IPS-18a (cell line): Measurements from ENCODE around the gene DOHH.

ENCODE experiments used
- H3K27ac ChIP-seq: one replicate; pipeline ENCODE4 v1.5.1; 2013; ENCODE audit warnings: low read length
- H3K27me3 ChIP-seq: one replicate; pipeline ENCODE4 v1.6.1; 2013; ENCODE audit warnings: mild to moderate bottlenecking, low read length; ENCODE audit not compliant: control insufficient read depth, insufficient read depth
- H3K36me3 ChIP-seq: one replicate; pipeline ENCODE4 v1.6.1; 2013; ENCODE audit warnings: low read depth, low read length; ENCODE audit not compliant: control insufficient read depth
- H3K4me1 ChIP-seq: one replicate; pipeline ENCODE4 v1.6.1; 2013; ENCODE audit warnings: low read depth, low read length; ENCODE audit not compliant: control insufficient read depth
- H3K4me3 ChIP-seq: one replicate; pipeline ENCODE4 v1.5.1; 2013; ENCODE audit warnings: low read length
- H3K9ac ChIP-seq: one replicate; pipeline ENCODE4 v1.6.1; 2013; ENCODE audit warnings: mild to moderate bottlenecking, low read length, moderate library complexity
- H3K9me3 ChIP-seq: one replicate; pipeline ENCODE4 v1.6.1; 2013; ENCODE audit warnings: low read depth, low read length; ENCODE audit not compliant: control insufficient read depth

DOHH gene

DNA sequence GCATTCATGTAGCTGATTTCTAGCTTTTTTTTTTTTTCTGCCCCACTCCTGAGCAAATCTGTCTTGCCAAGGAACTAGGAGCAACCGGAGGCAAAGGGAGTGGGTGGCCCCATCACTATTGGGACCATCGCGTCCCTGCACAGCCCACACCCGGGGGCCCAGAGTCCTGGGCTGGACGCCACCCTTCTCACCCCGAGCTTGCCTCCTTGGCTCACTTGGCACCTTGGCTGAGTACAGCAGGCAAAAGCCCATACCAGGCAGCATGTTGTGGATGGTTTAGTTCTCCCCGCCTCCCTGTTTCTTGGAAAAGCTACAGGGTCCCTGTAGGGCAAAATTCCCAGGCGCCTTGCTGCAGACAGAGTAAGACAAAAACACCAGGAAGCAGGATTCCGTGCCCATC, 33.8 kb downstream of the DOHH start:
- no peak overlapping the region for H3K9ac ChIP-seq
- H3K27ac ChIP-seq, result no peak overlapping the region
- H3K4me1 ChIP-seq, result no peaks in the 10 kb centered on the region
- H3K4me3 ChIP-seq, result no peak overlapping the region
- H3K27me3 ChIP-seq, result peaks cover 72% of the 10 kb centered on the region
- H3K9me3 ChIP-seq, result no peaks in the 10 kb centered on the region
- H3K36me3 ChIP-seq, result no peaks in the 10 kb centered on the region

GRCh38 chr19:3465552-3465951, 34.9 kb downstream of the DOHH start:
- no peaks in the 10 kb centered on the region for H3K9me3 ChIP-seq
- no peaks in the 10 kb centered on the region for H3K4me1 ChIP-seq
- no peak overlapping the region for H3K27ac ChIP-seq
- no peak overlapping the region for H3K9ac ChIP-seq
- peaks cover 76% of the 10 kb centered on the region for H3K27me3 ChIP-seq
- no peak overlapping the region for H3K4me3 ChIP-seq
- no peaks in the 10 kb centered on the region for H3K36me3 ChIP-seq

GRCh38 chr19:3464587-3465235, 35.8 kb downstream of the DOHH start:
- no peaks in the 10 kb centered on the region for H3K4me1 ChIP-seq
- no peak overlapping the region for H3K9ac ChIP-seq
- no peak overlapping the region for H3K27ac ChIP-seq
- H3K9me3 ChIP-seq, result no peaks in the 10 kb centered on the region
- H3K27me3 ChIP-seq, result peaks cover 76% of the 10 kb centered on the region
- no peak overlapping the region for H3K4me3 ChIP-seq
- H3K36me3 ChIP-seq, result no peaks in the 10 kb centered on the region

GRCh38 chr19:3463714-3464586, 36.5 kb downstream of the DOHH start:
- Histone ChIP-seq H3K27me3 (peaks cover 76% of the 10 kb centered on the region), H3K9ac (no peak overlapping the region), H3K36me3 (no peaks in the 10 kb centered on the region), H3K4me3 (peak overlapping the region; percentile 35), H3K4me1 (no peaks in the 10 kb centered on the region), H3K9me3 (no peaks in the 10 kb centered on the region), H3K27ac (no peak overlapping the region)

- no peak overlapping the region for H3K27ac ChIP-seq
- no peaks in the 10 kb centered on the region for H3K36me3 ChIP-seq
- H3K4me1 ChIP-seq, result no peaks in the 10 kb centered on the region
- H3K9ac ChIP-seq, result no peak overlapping the region
- H3K4me3 ChIP-seq, result no peak overlapping the region
- H3K9me3 ChIP-seq, result no peaks in the 10 kb centered on the region
- H3K27me3 ChIP-seq, result peaks cover 84% of the 10 kb centered on the region
These were observed 37.3 kb downstream of the DOHH start for GRCh38 chr19:3462991-3463713.

- no peak overlapping the region for H3K4me3 ChIP-seq
- H3K36me3 ChIP-seq, result no peaks in the 10 kb centered on the region
- peaks cover 4% of the 10 kb centered on the region for H3K4me1 ChIP-seq
- H3K9me3 ChIP-seq, result no peaks in the 10 kb centered on the region
- peaks cover 79% of the 10 kb centered on the region for H3K27me3 ChIP-seq
- H3K27ac ChIP-seq, result no peak overlapping the region
- H3K9ac ChIP-seq, result no peak overlapping the region
These were observed 40.4 kb downstream of the DOHH start for GRCh38 chr19:3459965-3460582.

DNA sequence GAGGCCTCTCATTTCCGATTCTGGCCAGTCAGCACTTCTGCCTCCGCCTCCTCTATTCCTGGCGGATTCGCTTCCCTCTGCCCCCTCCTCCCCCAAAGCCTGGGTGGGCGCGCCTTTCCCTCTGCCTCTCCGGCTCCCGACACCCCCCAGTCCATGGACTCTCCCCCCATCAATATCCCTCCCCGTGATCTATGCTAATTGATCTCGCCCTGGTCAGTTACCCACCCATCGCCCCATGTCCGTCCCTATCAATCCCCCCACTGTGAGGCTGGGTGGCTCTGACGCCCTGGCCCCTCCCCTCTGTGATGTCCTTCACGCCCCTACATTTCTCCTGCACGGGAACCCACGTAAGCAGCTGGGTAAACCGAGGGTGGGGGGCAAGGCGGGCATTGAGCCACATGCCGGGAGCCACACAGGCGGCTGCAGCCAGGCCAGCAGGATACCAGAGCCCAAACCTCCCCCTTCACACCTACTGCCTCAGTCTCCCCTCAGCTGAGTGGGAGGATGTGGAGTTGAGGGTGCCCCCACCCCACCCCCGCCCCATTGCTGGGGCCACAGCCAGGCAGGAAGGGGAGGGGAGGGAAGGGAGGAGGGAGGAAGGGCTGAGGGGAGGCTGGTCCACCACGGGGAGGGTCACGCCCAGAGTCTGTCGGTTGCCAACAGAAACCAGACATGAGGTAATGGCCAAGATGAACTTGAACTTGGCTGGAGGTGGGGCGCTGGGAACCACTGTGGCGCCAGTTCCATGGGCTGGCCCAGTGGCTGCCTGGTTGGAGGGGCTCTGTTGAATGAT, 41.2 kb downstream of the DOHH start:
- H3K4me3 ChIP-seq, result peak overlapping the region; percentile 35
- no peak overlapping the region for H3K9ac ChIP-seq

DNA sequence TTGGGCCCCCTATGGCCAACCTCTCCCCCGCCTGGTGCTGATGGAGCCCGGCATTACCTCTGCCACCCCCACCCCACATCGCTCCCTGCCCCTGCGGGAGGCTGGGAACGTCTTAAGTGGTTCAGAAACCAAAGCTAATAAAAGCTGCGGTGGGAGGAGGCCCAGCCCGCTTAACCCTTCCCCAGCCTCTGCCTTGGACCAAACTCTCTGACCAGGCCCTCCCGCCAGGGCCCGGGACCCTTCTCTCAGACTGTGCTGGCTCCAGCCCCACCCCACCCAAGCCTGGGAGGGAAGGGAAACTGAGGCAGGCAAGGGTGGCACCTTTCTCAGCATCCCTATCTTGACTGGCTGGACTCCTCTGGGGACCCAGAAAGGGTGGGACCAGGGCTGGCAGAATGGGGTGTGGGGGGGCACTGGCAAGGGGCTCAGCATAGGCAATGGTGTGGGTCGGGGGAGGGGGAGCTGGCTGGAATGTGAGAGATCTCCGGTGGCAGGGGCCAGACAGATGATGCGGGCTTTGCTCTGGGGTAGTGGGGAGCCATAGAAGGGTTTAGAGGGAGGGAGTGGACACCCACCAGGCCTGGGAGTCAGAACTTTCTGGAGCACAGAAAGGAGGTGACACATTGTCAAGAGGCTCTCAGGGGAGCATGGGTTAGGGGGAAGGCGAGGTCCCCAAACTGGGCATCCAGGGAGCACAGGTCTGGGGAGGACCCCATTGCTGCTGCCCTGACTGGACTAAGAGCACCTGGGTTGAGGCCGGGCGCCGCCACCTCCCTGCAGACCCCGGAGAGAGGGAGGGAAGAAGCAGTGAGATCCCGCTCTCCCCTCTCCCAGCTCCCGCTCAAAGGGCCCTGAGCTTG, 42.0 kb downstream of the DOHH start:
- Histone ChIP-seq H3K27me3 (peaks cover 64% of the 10 kb centered on the region), H3K4me3 (peak overlapping the region; percentile 35), H3K9ac (no peak overlapping the region), H3K36me3 (no peaks in the 10 kb centered on the region), H3K27ac (no peak overlapping the region), H3K9me3 (no peaks in the 10 kb centered on the region), H3K4me1 (peaks cover 4% of the 10 kb centered on the region)

More for the DNA sequence above, 41.2 kb downstream of the DOHH start:
- Histone ChIP-seq H3K36me3 (no peaks in the 10 kb centered on the region), H3K4me1 (peaks cover 4% of the 10 kb centered on the region), H3K27ac (no peak overlapping the region), H3K27me3 (peaks cover 72% of the 10 kb centered on the region), H3K9me3 (no peaks in the 10 kb centered on the region)

DNA sequence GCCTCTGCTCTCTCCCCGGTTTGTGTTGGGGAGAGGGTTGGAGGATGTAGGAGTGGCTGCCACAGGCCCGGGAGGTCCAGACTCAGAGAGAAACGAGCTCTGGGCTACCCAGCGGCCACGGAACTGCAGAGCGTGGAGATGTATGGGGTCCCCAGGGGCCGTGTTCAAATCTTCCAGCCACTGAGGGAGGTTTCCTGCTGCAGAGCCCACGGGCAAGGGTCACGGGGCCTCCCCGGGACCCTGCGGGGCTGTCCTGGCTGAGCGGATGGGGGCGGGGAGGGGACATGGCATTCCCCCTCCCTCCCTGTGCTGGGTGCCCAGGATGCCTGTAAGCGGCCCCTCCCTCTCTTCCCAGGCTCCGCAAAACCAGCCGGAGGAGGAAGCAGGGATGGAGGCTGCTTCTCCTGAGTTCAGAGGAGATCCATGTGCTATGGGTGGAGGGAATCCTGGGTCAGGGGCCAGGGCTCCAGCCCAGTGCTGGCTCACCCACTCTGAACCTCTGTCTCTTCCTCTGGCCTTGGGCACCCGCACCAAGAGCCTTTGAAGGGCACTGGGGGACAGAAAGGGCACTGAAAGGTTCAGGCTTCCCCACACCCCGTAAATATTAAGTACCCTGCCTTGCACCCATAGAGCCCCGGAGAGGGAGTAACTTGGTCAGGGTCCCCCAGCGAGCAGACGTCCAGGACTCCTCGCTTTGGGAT, 42.8 kb downstream of the DOHH start:
- no peak overlapping the region for H3K9ac ChIP-seq
- H3K4me1 ChIP-seq, result peaks cover 4% of the 10 kb centered on the region
- no peak overlapping the region for H3K4me3 ChIP-seq
- no peaks in the 10 kb centered on the region for H3K9me3 ChIP-seq
- H3K27me3 ChIP-seq, result peaks cover 56% of the 10 kb centered on the region
- H3K27ac ChIP-seq, result no peak overlapping the region
- no peaks in the 10 kb centered on the region for H3K36me3 ChIP-seq
